ENCODE results near the gene PARP12.

The PARP12 gene

GRCh38 chr7:140010194-140010895, 52.4 kb downstream of the PARP12 start:
- no peak for DNase-seq

GRCh38 chr7:140009735-140010134, 53.0 kb downstream of the PARP12 start:
- no peak for DNase-seq

GRCh38 chr7:140008755-140009610, 53.8 kb downstream of the PARP12 start:
- no peak for DNase-seq

- no peak for DNase-seq
These were observed 55.6 kb downstream of the PARP12 start for GRCh38 chr7:140007051-140007690.

GRCh38 chr7:140006600-140006999, 56.2 kb downstream of the PARP12 start:
- no peak for DNase-seq

GRCh38 chr7:140005754-140006503, 56.8 kb downstream of the PARP12 start:
- no peak for DNase-seq

- DNase-seq: no peak
These were observed 57.4 kb downstream of the PARP12 start for GRCh38 chr7:140005341-140005740.

GRCh38 chr7:140004672-140005071, 58.1 kb downstream of the PARP12 start:
- DNase-seq: no peak

GRCh38 chr7:140003913-140004382, 58.8 kb downstream of the PARP12 start:
- no peak for DNase-seq

- no peak for DNase-seq
These were observed 62.0 kb downstream of the PARP12 start for GRCh38 chr7:140000666-140001268.

GRCh38 chr7:139999516-139999915, 63.2 kb downstream of the PARP12 start:
- no peak for DNase-seq

- no peak for DNase-seq
These were observed 64.2 kb downstream of the PARP12 start for GRCh38 chr7:139998572-139998971.

GRCh38 chr7:139995017-139995915, 67.5 kb downstream of the PARP12 start:
- DNase-seq: no peak

- DNase-seq: no peak
These were observed 68.4 kb downstream of the PARP12 start for GRCh38 chr7:139994356-139994755.

GRCh38 chr7:139993592-139993991, 69.2 kb downstream of the PARP12 start:
- DNase-seq: no peak

- no peak for DNase-seq
These were observed 69.6 kb downstream of the PARP12 start for GRCh38 chr7:139993169-139993568.

- no peak for DNase-seq
These were observed 70.3 kb downstream of the PARP12 start for GRCh38 chr7:139992353-139993044.

GRCh38 chr7:139991911-139992310, 70.8 kb downstream of the PARP12 start:
- no peak for DNase-seq

- DNase-seq: no peak
These were observed 71.5 kb downstream of the PARP12 start for GRCh38 chr7:139991269-139991666.

GRCh38 chr7:139990571-139991268, 72.0 kb downstream of the PARP12 start:
- DNase-seq: no peak
